ENCODE data around the gene PIMREG.

DNA sequence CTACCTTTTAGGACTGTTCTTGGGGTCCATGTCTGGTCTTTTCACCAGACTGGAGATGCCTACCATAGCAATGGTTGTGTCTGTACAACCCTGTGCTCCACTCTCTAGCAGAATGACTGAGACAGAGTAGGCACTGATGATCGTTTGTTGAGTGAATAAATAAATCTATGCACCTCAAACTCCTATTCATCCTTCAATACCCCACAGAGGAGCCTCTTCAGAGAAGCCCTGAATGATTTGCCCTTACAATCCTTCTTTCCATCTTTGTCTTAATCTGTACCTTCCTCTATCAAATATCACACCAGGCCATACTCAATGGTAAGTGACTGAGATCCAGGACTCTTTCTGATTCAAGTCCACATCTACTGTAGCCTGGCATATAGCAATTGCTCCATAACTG, 23.3 kb downstream of the PIMREG start:
- TF ChIP-seq POLR2A (IDR thresholded peaks at IDR 0.05) = no peak
- TF ChIP-seq, protein P1, sequence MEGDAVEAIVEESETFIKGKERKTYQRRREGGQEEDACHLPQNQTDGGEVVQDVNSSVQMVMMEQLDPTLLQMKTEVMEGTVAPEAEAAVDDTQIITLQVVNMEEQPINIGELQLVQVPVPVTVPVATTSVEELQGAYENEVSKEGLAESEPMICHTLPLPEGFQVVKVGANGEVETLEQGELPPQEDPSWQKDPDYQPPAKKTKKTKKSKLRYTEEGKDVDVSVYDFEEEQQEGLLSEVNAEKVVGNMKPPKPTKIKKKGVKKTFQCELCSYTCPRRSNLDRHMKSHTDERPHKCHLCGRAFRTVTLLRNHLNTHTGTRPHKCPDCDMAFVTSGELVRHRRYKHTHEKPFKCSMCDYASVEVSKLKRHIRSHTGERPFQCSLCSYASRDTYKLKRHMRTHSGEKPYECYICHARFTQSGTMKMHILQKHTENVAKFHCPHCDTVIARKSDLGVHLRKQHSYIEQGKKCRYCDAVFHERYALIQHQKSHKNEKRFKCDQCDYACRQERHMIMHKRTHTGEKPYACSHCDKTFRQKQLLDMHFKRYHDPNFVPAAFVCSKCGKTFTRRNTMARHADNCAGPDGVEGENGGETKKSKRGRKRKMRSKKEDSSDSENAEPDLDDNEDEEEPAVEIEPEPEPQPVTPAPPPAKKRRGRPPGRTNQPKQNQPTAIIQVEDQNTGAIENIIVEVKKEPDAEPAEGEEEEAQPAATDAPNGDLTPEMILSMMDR (IDR thresholded peaks at IDR 0.05) = no peak
